Body of pancreas (tissue), 4 donors: ENCODE results near the gene TMEM218.

Source experiments
- POLR2A ChIP-seq, 3 donors: fragments of 450-650 bp; IDR thresholded peaks; one replicate each; pipeline ENCODE4 v1.6.1; 2016; ENCODE audit warnings: antibody characterized with exemption in 3 of 3, mild to moderate bottlenecking in 2 of 3
- TF ChIP-seq, protein P1 (sequence below), 7 experiments: fragments of 450-650 bp in 4 of 7; fragments of 200-600 bp in 3 of 7; sonication (generic) in 3 of 7; IDR thresholded peaks; one replicate each; pipeline ENCODE4 v1.5.1; 2016 to 2019; ENCODE audit warnings: antibody characterized with exemption in 7 of 7

DNA sequence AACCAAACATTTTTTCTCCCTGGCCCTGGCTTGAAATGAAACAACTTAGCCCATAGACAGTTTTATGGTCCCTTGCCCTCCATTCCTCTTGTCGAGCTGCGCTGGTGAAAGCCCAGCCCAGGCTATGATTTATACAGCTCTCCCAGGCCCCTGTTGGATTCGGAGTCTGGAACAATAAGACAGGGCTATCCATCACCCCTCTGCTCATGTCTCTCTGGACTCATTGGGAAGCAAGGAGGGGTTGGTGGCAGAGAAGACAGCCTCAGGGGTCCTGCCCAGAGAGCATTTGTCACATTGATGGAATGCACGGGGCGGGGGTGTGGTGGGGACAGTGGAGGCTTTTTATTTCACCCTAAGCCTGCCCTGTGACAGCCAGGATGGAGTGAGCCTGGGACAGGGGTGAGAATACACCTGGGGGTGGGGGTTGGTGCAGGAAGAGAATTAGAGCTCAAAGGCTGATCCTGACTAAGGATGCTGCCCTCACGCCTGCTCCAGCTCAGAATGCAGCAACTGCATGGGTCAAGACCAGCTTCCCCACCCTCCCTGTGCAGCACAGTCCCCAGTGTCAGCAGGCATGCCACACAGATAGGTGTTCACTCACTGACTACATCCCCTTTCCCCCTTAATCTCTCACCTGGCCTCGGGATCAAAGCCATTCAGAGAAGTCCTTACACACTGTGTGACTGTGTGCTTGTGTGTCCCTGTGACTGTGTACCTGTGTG is 43.1 kb upstream of the TMEM218 start:
- TF ChIP-seq, protein P1, sequence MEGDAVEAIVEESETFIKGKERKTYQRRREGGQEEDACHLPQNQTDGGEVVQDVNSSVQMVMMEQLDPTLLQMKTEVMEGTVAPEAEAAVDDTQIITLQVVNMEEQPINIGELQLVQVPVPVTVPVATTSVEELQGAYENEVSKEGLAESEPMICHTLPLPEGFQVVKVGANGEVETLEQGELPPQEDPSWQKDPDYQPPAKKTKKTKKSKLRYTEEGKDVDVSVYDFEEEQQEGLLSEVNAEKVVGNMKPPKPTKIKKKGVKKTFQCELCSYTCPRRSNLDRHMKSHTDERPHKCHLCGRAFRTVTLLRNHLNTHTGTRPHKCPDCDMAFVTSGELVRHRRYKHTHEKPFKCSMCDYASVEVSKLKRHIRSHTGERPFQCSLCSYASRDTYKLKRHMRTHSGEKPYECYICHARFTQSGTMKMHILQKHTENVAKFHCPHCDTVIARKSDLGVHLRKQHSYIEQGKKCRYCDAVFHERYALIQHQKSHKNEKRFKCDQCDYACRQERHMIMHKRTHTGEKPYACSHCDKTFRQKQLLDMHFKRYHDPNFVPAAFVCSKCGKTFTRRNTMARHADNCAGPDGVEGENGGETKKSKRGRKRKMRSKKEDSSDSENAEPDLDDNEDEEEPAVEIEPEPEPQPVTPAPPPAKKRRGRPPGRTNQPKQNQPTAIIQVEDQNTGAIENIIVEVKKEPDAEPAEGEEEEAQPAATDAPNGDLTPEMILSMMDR (IDR thresholded peaks at IDR 0.05), result no peak
- no peak for TF ChIP-seq POLR2A (IDR thresholded peaks at IDR 0.05)
